GM18870 (cell line): Measurements from ENCODE around the gene SIX5.

Source experiments
- ATAC-seq: cut with Tn5 transposase; IDR thresholded peaks from one replicate; pipeline ENCODE4 v1.9.1; 2021; ENCODE audit warnings: moderate library complexity; ENCODE audit not compliant: unreplicated experiment

The SIX5 gene

GRCh38 chr19:45793178-45793564, 24.1 kb upstream of the SIX5 start:
- ATAC-seq: no peak

GRCh38 chr19:45792470-45793177, 23.6 kb upstream of the SIX5 start, which contains the start of gene DMWD:
DMWD (minus strand) TSS chr19:45792845; CDS start chr19:45792756, 89 bp downstream.
- peak; percentile 76 for ATAC-seq

GRCh38 chr19:45791744-45792469, 22.9 kb upstream of the SIX5 start:
- ATAC-seq: no peak

GRCh38 chr19:45790942-45791341, 21.9 kb upstream of the SIX5 start:
- no peak for ATAC-seq

GRCh38 chr19:45789035-45789786, 20.2 kb upstream of the SIX5 start:
- ATAC-seq: no peak

GRCh38 chr19:45786533-45786894, 17.5 kb upstream of the SIX5 start:
- ATAC-seq: no peak

- ATAC-seq: no peak
Observed at GRCh38 chr19:45785781-45786532, 16.9 kb upstream of the SIX5 start.

- ATAC-seq: no peak
Observed at GRCh38 chr19:45785097-45785496, 16.0 kb upstream of the SIX5 start.

GRCh38 chr19:45784096-45784495, 15.0 kb upstream of the SIX5 start:
- no peak for ATAC-seq

GRCh38 chr19:45782820-45783785, 14.1 kb upstream of the SIX5 start:
- no peak for ATAC-seq

- ATAC-seq: no peak
Observed at GRCh38 chr19:45782162-45782691, 13.2 kb upstream of the SIX5 start, which contains the start of gene DMPK. DMPK (minus strand) TSS chr19:45782490; CDS start chr19:45782352, 138 bp downstream.

- no peak for ATAC-seq
Observed at GRCh38 chr19:45781214-45782161, 12.4 kb upstream of the SIX5 start.

GRCh38 chr19:45780448-45781213, 11.6 kb upstream of the SIX5 start:
- ATAC-seq: no peak

GRCh38 chr19:45780146-45780447, 11.0 kb upstream of the SIX5 start:
- no peak for ATAC-seq

GRCh38 chr19:45779231-45780145, 10.4 kb upstream of the SIX5 start:
- no peak for ATAC-seq

GRCh38 chr19:45778010-45778661, 9.1 kb upstream of the SIX5 start:
- ATAC-seq: no peak
